Measurements from ENCODE around the gene ETV7.

ETV7 gene

GRCh38 chr6:36318690-36319435 is 68.6 kb downstream of the ETV7 start:
- no peak for DNase-seq

DNA sequence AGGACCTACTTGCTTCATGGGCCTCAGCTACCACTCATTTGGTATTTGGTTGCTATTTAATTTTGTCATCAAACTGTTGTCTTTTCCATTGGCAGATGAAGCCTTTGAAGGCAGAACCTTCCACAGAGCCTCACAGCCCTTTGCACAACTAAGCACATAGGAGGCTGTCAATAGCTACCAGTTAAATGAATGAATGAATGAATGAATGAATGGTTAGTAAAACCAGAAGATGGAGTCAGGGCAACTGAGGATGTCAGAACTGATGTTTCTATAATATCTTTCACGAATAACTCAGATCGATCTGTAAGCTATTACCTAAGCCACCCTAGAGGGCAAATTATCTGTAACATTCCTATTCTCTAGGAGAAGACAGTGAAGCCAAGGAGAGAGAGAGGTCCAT is 69.8 kb downstream of the ETV7 start:
- DNase-seq: no peak

Data from activated CD4-positive, alpha-beta T cell treated with anti-CD3 and anti-CD28 coated beads, Interleukin-2, amount 50 U/mL, for 48 hours (primary cell).